Fibroblast of mammary gland (primary cell): ENCODE results near the gene KRTAP27-1.

ENCODE experiments used
- DNase-seq: peaks from one replicate; pipeline ENCODE4 v3.0.0-alpha.2; 2010; ENCODE audit warnings: low read depth
- H3K4me3 ChIP-seq: 2 replicates; pipeline ENCODE4 v1.5.1; 2011; ENCODE audit warnings: low read depth, mild to moderate bottlenecking, low read length, moderate library complexity; ENCODE audit not compliant: control insufficient read depth
- TF ChIP-seq, protein P1 (sequence below): conservative IDR thresholded peaks from 2 replicates; pipeline ENCODE4 v1.5.1; 2011; ENCODE audit warnings: low read depth, low read length, inconsistent platforms; ENCODE audit not compliant: control insufficient read depth, insufficient read depth

Gene KRTAP27-1, protein sequence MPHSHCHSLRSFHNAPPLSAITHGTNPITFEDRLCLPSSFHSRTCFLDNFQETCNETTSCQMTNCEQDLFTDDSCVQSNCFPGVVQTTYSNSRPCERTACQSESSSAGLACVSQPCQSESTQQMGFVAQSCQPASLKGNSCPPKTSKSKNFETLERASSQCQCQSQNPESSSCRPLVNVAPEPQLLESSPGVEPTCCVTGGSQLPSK

DNA sequence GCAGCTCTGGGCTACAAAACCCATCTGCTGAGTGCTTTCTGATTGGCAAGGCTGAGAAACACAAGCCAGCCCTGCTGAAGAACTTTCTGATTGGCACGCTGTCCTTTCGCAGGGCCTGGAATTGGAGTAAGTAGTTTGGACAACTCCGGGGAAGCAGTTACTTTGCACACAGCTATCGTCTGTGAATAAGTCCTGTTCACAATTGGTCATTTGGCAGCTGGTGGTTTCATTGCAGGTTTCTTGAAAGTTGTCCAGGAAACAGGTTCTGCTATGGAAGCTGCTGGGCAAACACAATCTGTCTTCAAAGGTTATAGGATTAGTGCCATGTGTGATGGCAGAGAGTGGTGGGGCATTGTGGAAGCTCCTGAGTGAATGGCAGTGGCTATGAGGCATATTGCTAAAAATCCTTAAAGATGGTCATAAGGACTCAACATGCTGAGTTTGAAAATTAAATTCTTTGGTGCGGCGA lies at the start of gene KRTAP27-1:
Gene KRTAP27-1, minus strand, starts transcription at position 419 of the 469 bp plus-strand sequence. Its CDS starts 26 bp downstream, at position 393.
- TF ChIP-seq, protein P1, sequence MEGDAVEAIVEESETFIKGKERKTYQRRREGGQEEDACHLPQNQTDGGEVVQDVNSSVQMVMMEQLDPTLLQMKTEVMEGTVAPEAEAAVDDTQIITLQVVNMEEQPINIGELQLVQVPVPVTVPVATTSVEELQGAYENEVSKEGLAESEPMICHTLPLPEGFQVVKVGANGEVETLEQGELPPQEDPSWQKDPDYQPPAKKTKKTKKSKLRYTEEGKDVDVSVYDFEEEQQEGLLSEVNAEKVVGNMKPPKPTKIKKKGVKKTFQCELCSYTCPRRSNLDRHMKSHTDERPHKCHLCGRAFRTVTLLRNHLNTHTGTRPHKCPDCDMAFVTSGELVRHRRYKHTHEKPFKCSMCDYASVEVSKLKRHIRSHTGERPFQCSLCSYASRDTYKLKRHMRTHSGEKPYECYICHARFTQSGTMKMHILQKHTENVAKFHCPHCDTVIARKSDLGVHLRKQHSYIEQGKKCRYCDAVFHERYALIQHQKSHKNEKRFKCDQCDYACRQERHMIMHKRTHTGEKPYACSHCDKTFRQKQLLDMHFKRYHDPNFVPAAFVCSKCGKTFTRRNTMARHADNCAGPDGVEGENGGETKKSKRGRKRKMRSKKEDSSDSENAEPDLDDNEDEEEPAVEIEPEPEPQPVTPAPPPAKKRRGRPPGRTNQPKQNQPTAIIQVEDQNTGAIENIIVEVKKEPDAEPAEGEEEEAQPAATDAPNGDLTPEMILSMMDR: no peak
- no peak within 1 kb of the TSS for H3K4me3 ChIP-seq
- no peak for DNase-seq

DNA sequence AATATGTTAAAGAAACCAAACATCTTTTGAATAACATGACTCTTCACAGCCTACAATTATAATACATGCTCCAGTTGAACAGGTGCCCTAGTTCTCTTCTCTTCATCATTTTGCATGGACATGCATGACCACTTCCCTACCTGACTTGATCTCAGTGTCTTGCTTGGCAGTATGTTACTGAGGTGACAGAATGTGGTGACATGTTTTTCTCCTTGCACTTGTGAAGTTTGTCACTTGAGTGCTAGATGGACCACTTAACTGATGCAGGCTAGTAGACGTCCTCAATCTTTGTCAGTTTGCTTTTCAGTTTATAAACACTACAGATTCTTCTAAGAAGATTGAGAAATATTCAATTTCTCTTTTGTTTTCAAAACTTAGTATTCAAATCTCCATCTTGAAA lies 44.7 kb upstream of the KRTAP27-1 start:
- TF ChIP-seq, protein P1: no peak
- DNase-seq: no peak
- no peak overlapping the region for H3K4me3 ChIP-seq

DNA sequence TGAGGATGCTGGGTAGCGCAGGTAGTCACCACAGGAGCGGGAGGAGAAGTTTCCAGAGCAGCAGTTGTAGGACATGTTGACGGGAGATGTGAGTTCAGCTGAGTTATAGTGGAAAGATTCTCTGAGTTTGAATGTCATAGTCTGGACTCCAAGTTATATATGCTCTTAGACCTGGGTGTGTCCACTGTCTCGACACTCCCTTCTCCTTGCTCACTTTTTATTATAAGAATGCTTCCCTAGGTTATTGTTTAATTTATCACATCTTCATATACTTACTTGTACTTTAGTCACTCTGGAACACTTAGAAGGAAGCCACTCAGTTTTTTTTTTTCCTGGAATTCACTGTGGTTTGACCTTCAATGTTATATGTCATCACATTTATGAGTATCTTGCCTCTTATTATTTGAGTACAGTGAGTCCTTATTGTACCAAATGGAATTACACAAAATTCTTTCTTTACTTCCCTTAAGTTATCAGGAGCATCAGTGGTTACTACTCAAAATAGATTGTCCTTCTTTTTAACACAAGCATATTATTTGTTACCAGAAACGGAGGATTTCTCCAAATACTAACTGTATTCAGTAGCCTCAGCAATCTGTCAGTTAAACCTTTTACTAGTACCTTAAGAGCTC lies 34.8 kb upstream of the KRTAP27-1 start, which contains the start of gene KRTAP13-2:
Gene KRTAP13-2, minus strand, starts transcription at position 133 of the 632 bp plus-strand sequence. Its CDS starts 58 bp downstream, at position 75.
- H3K4me3 ChIP-seq: no peak within 1 kb of the TSS
- TF ChIP-seq, protein P1: no peak
- DNase-seq: no peak

DNA sequence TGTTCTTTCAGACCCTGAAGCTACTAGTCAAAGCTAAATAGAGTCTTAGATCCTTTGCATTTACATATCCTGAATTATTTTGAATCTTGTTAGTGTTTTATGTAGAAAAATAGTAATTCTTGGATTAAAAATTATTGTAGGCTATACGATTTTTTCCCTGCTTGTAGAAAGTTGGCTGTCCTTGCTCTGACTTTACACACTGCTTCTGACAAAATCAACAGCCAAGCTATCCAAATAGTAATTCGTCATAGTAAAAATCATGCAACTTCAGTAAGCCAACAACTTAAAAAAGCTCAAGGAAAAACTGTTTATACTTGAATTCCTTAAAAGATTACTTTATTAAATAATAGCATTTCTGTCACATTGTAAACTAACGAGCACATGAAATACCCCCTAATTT lies 18.4 kb upstream of the KRTAP27-1 start:
- no peak overlapping the region for H3K4me3 ChIP-seq
- TF ChIP-seq, protein P1: no peak
- no peak for DNase-seq

DNA sequence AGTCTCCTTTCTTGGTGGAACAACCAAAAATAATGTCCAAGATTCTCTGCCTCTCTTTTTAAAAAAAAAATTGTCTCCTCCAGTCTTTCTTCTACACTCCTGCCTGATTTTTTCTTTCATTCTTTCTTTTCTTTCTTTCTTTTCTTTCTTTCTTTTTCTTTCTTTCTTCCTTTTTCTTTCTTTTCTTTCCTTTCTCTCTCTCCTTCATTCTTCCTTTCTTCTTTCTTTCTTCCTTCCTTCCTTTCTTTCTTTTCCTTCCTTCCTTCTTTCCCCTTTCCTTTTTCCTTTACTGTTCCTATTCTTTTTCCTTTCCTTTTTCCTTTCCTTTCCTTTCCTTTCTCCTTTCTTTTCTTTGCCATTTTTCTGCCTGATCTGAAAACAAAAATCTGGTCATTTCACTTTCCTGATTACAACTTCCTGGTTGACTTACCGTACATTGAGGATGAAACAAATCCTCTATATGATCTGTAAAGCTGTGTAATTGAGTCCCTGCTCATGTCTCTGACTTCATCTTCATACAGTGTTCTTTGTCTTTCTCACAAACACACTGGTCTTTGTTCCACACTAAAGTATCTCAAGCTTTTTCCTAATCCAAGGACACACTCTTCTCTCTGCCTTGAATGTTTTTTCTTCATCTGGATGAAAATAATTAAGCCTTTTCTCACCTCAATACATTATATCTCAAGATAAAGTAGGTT lies 17.0 kb upstream of the KRTAP27-1 start:
- TF ChIP-seq, protein P1: no peak
- H3K4me3 ChIP-seq: no peak overlapping the region
- DNase-seq: no peak

DNA sequence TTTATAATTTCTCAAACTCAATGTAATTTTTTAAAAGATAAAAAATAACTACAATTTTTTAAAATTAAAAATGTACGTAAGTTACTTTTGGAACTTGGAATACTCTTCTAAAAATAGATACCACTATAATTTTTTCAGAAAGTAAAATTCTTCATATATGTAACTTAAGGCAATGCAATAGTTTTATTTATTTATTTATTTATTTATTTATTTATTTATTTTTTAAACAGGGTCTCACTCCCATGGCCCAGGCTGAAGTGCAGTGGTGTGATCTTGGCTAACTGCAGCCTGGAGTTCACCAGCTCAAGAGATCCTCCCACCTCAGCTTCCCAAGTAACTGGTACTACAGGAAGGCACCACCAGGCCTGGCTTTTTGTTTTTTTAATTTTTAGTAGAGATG lies 14.0 kb upstream of the KRTAP27-1 start:
- H3K4me3 ChIP-seq: no peak overlapping the region
- TF ChIP-seq, protein P1: no peak
- no peak for DNase-seq
